Liver (tissue), 3 donors: ENCODE data around the gene SERPINF2.

Experiments
- ATF3 ChIP-seq: IDR thresholded peaks from 2 replicates; pipeline ENCODE4 v1.6.1; 2016; ENCODE audit warnings: antibody characterized with exemption
- CTCF ChIP-seq: fragments of 150-350 bp; IDR thresholded peaks from 2 replicates; pipeline ENCODE4 v1.5.1; 2017; ENCODE audit warnings: improper control_type of control experiment, low read depth, low read length; ENCODE audit not compliant: missing input control
- HNF4A ChIP-seq, 2 donors: conservative IDR thresholded peaks; 2 replicates each; pipeline ENCODE4 v1.6.1; 2016; ENCODE audit warnings: antibody characterized with exemption in 2 of 2, mild to moderate bottlenecking in 2 of 2
- REST ChIP-seq: IDR thresholded peaks from 2 replicates; pipeline ENCODE4 v1.6.1; 2016; ENCODE audit warnings: antibody characterized with exemption, mild to moderate bottlenecking
- donor health status: healthy.
- donor health status: healthy.

GRCh38 chr17:1727876-1728630, 14.6 kb upstream of the SERPINF2 start:
- no peak for TF ChIP-seq CTCF
- no peak for TF ChIP-seq HNF4A (conservative IDR thresholded peaks at IDR 0.05)
- TF ChIP-seq REST, result no peak
- TF ChIP-seq ATF3, result no peak
